ENCODE results near the gene ARPC4.

GRCh38 chr3:9748031-9748430 lies 44.9 kb upstream of the ARPC4 start:
- TF ChIP-seq POLR2A (IDR thresholded peaks at IDR 0.05) (no peak), CTCF (IDR thresholded peaks at IDR 0.05) (no peak), POLR2AphosphoS5 (IDR thresholded peaks at IDR 0.05) (no peak)
